Germinal center (tissue), 1 donor: ENCODE results near the gene LRRK1.

Experiments used
- DNase-seq: peaks from one replicate; pipeline ENCODE4 v3.0.0; 2012; ENCODE audit warnings: mixed read lengths, low spot score

LRRK1 gene

GRCh38 chr15:100932676-100933348 is 13.7 kb downstream of the LRRK1 start:
- DNase-seq = peak; percentile 33

GRCh38 chr15:100934166-100934565 is 15.0 kb downstream of the LRRK1 start:
- DNase-seq = no peak

GRCh38 chr15:100934726-100935125 is 15.6 kb downstream of the LRRK1 start:
- DNase-seq = no peak

GRCh38 chr15:100937171-100937570 is 18.0 kb downstream of the LRRK1 start:
- no peak for DNase-seq

GRCh38 chr15:100939791-100940190 is 20.6 kb downstream of the LRRK1 start:
- no peak for DNase-seq

- DNase-seq = peak; percentile 40
These were observed 21.7 kb downstream of the LRRK1 start for GRCh38 chr15:100940767-100941379.

GRCh38 chr15:100941536-100941935 is 22.4 kb downstream of the LRRK1 start:
- no peak for DNase-seq

- no peak for DNase-seq
These were observed 23.7 kb downstream of the LRRK1 start for GRCh38 chr15:100942656-100943425.

GRCh38 chr15:100944244-100944895 is 25.2 kb downstream of the LRRK1 start:
- no peak for DNase-seq

GRCh38 chr15:100944986-100945385 is 25.8 kb downstream of the LRRK1 start:
- no peak for DNase-seq

- no peak for DNase-seq
These were observed 28.7 kb downstream of the LRRK1 start for GRCh38 chr15:100947760-100948429.

GRCh38 chr15:100948430-100948762 is 29.2 kb downstream of the LRRK1 start:
- no peak for DNase-seq

GRCh38 chr15:100949691-100950090 is 30.5 kb downstream of the LRRK1 start:
- no peak for DNase-seq

GRCh38 chr15:100951965-100952364 is 32.8 kb downstream of the LRRK1 start:
- peak; percentile 25 for DNase-seq

GRCh38 chr15:100952566-100952965 is 33.4 kb downstream of the LRRK1 start:
- no peak for DNase-seq

- DNase-seq = no peak
These were observed 39.3 kb downstream of the LRRK1 start for GRCh38 chr15:100958326-100959065.

GRCh38 chr15:100959066-100960050 is 40.2 kb downstream of the LRRK1 start:
- no peak for DNase-seq

GRCh38 chr15:100966997-100967396 is 47.8 kb downstream of the LRRK1 start:
- DNase-seq = no peak

- DNase-seq = no peak
These were observed 49.2 kb downstream of the LRRK1 start for GRCh38 chr15:100968050-100968966.
